Neural progenitor cell (in vitro differentiated cells): ENCODE results near the gene SDCCAG8.

Source experiments
- CTCF ChIP-seq: fragments of 200-600 bp; sonication (generic); IDR thresholded peaks from 2 replicates; pipeline ENCODE4 v1.5.1; 2017; ENCODE audit warnings: antibody characterized with exemption, mild to moderate bottlenecking
- EZH2 ChIP-seq: fragments of 200-600 bp; sonication (generic); IDR thresholded peaks from 2 replicates; pipeline ENCODE4 v1.6.1; 2017; ENCODE audit warnings: antibody characterized with exemption, mild to moderate bottlenecking, moderate library complexity
- EZH2phosphoT487 ChIP-seq: fragments of 200-600 bp; sonication (generic); IDR thresholded peaks from 2 replicates; pipeline ENCODE4 v1.6.1; 2017; ENCODE audit warnings: antibody characterized with exemption

GRCh38 chr1:243234978-243235647 is 20.7 kb upstream of the SDCCAG8 start:
- TF ChIP-seq CTCF (no peak), EZH2 (no peak), EZH2phosphoT487 (no peak)
